Ovary (tissue), 3 donors: Measurements from ENCODE around the gene FLYWCH2.

Source experiments
- EP300 ChIP-seq: sonication (generic); formaldehyde crosslinking; IDR thresholded peaks from one replicate; pipeline ENCODE4 v1.6.1; 2017; ENCODE audit warnings: antibody characterized with exemption
- POLR2A ChIP-seq: fragments of 450-650 bp; IDR thresholded peaks from one replicate; pipeline ENCODE4 v1.6.1; 2017; ENCODE audit warnings: antibody characterized with exemption, mild to moderate bottlenecking, moderate library complexity
- TF ChIP-seq, protein P1 (sequence below), 3 donors: fragments of 450-650 bp in 2 of 3; fragments of 200-600 bp in 1 of 3; IDR thresholded peaks; one replicate each; pipeline versions ENCODE4 v1.5.1 to v1.8.0; 2016 to 2022; ENCODE audit warnings: antibody characterized with exemption in 3 of 3, mild to moderate bottlenecking in 1 of 3
- donor health status: DM: no; HTN: no; CAD: no.

GRCh38 chr16:2838928-2839327 lies 44.1 kb upstream of the FLYWCH2 start:
- TF ChIP-seq POLR2A: no peak
- TF ChIP-seq, protein P1, sequence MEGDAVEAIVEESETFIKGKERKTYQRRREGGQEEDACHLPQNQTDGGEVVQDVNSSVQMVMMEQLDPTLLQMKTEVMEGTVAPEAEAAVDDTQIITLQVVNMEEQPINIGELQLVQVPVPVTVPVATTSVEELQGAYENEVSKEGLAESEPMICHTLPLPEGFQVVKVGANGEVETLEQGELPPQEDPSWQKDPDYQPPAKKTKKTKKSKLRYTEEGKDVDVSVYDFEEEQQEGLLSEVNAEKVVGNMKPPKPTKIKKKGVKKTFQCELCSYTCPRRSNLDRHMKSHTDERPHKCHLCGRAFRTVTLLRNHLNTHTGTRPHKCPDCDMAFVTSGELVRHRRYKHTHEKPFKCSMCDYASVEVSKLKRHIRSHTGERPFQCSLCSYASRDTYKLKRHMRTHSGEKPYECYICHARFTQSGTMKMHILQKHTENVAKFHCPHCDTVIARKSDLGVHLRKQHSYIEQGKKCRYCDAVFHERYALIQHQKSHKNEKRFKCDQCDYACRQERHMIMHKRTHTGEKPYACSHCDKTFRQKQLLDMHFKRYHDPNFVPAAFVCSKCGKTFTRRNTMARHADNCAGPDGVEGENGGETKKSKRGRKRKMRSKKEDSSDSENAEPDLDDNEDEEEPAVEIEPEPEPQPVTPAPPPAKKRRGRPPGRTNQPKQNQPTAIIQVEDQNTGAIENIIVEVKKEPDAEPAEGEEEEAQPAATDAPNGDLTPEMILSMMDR (IDR thresholded peaks at IDR 0.05): peak in 2 of 3 donors; percentile 30 to 42
- TF ChIP-seq EP300: no peak
